Activated naive CD8-positive, alpha-beta T cell treated with anti-CD3 and anti-CD28 coated beads, Interleukin-2, amount 50 U/mL, for 24 hours (primary cell): ENCODE data around the gene ADCY5.

ENCODE experiments used
- ATAC-seq: fragments of 150-1000 bp; cut with Tn5 transposase; one replicate; pipeline ENCODE4 v1.10.0; 2021
- DNase-seq: peaks from one replicate; pipeline ENCODE4 v3.0.0; 2021
- H3K27ac Mint-ChIP-seq: one replicate; pipeline ENCODE4 v1.8.0; 2021; ENCODE audit warnings: mild to moderate bottlenecking, mixed read lengths
- H3K27me3 Mint-ChIP-seq: one replicate; pipeline ENCODE4 v1.8.0; 2021; ENCODE audit warnings: mixed read lengths
- H3K36me3 Mint-ChIP-seq: one replicate; pipeline ENCODE4 v1.8.0; 2021; ENCODE audit warnings: low read depth, mixed read lengths
- H3K4me1 Mint-ChIP-seq: one replicate; pipeline ENCODE4 v1.8.0; 2021; ENCODE audit warnings: mixed read lengths
- H3K4me3 Mint-ChIP-seq: one replicate; pipeline ENCODE4 v1.8.0; 2021; ENCODE audit warnings: mild to moderate bottlenecking, moderate library complexity, mixed read lengths
- H3K9me3 Mint-ChIP-seq: one replicate; pipeline ENCODE4 v1.8.0; 2021; ENCODE audit warnings: mixed read lengths

ADCY5 gene

DNA sequence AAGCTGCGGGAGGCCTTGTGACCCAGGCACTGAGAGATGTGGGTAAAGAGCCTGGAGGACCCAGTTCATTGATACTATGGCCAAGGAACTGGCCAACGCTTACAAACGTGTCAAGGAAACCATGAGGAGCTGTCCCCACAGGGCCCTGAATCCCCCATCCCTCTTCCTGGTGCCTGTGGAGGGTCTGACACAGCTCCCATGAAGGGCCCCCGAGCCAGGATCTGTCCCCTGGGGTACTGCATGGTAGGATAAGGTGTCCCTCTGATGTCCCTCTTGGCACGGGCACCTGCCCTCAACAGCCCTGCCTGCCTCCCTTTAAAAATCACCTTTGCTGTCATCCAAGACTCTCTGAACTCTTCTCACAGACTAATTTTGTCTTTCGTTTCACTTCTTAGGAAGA lies 122.4 kb downstream of the ADCY5 start:
- no peak overlapping the region for H3K27ac Mint-ChIP-seq
- no peaks in the 10 kb centered on the region for H3K4me1 Mint-ChIP-seq
- H3K4me3 Mint-ChIP-seq = no peak overlapping the region
- DNase-seq (no peak), ATAC-seq (no peak)
- no peaks in the 10 kb centered on the region for H3K36me3 Mint-ChIP-seq
- peaks cover 6% of the 10 kb centered on the region for H3K27me3 Mint-ChIP-seq
- no peaks in the 10 kb centered on the region for H3K9me3 Mint-ChIP-seq

DNA sequence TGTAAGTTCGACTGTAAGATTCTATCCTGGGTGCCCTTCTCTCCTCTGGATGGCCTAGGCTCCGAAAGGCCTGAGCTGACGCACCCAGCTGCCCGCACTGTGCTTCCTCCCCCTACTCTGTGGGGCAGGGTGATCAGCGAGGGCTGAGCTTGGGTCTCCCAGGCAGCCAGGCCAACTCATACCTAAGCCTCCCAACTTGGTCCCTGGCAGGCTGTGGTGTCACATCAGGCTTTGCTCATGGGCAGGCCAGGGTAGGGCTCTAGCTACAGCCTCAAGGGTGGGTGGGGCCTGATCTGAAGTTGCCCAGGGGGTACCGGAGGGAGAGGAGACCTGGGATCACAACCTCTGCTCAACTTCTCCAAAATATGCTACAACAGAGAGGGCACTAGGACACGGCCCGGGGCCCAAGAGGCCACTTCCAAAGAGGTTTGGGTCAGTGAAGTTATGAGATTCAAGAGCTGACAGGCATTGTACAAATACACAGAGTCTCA lies 123.1 kb downstream of the ADCY5 start:
- H3K9me3 Mint-ChIP-seq = no peaks in the 10 kb centered on the region
- no peak for ATAC-seq
- peaks cover 6% of the 10 kb centered on the region for H3K27me3 Mint-ChIP-seq
- no peaks in the 10 kb centered on the region for H3K36me3 Mint-ChIP-seq
- no peak overlapping the region for H3K27ac Mint-ChIP-seq
- no peaks in the 10 kb centered on the region for H3K4me1 Mint-ChIP-seq
- no peak for DNase-seq
- H3K4me3 Mint-ChIP-seq = no peak overlapping the region

DNA sequence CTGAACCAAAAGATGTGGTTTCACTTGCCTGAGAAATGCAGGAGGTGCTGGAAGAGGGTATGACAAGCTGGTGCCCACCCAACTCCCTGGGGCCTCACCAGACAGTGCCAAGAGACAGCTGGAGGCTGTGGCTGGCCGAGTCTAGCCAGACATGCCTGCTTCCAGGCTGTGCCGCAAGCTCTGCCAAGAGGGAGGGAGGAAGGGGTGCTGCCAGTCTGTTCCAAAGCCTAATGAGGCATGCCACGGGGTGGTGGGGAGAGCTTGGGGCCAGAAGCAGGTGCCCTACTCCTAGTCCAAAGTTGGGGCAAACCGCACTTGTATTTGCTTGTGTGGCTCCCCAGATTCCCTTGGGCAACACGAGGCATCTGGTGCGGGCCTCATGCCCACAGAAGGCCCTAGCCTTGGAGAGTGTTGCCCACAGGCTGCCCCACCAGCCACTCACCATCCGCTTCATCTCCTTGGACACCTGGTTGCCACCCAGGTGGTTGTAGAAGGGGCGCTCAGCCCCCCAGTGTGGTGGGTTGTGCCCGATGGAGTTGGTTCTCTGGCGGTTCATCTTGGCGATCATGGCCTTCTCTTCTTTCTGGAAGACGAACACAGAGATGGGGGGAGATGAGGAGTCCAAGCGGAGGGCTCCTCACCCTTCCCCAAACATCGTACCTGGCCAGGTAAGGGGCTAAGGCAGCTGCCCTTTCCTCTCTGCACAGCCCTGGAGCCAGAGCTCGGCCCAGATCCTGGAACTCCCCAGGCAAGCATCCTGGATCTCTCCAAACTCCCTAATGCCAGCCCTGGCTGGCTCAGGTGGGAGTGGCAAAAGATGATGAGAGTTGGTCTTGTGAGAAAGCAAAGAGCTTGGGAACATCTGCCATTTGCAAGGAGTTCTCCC lies 123.8 kb downstream of the ADCY5 start:
- Mint-ChIP-seq H3K4me3 (no peak overlapping the region), H3K27ac (no peak overlapping the region), H3K9me3 (no peaks in the 10 kb centered on the region), H3K27me3 (peaks cover 6% of the 10 kb centered on the region), H3K4me1 (no peaks in the 10 kb centered on the region), H3K36me3 (no peaks in the 10 kb centered on the region)
- ATAC-seq (no peak), DNase-seq (no peak)

DNA sequence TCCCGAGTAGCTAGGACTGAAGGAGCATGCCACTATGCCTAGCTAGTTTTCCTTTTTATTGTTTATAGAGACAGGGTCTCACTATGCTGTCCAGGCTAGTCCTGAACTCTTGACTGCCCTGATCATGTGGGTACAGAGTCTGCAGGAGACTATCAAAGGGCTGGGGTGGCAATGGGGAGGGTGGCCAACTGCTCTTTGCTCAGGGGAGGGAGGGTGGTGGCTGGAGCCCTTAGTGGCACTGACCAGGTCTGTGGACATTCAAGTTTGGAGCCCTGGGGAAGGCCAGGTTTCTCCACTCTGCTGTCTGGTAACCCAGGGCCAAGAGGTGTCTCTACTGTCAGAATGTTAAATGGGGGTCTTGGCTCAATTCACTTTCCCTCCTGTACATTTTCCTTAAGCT lies 125.1 kb downstream of the ADCY5 start:
- Mint-ChIP-seq H3K4me1 (no peaks in the 10 kb centered on the region), H3K36me3 (no peaks in the 10 kb centered on the region), H3K27ac (no peak overlapping the region), H3K9me3 (no peaks in the 10 kb centered on the region), H3K4me3 (no peak overlapping the region), H3K27me3 (peaks cover 4% of the 10 kb centered on the region)
- no peak for ATAC-seq
- DNase-seq = no peak

DNA sequence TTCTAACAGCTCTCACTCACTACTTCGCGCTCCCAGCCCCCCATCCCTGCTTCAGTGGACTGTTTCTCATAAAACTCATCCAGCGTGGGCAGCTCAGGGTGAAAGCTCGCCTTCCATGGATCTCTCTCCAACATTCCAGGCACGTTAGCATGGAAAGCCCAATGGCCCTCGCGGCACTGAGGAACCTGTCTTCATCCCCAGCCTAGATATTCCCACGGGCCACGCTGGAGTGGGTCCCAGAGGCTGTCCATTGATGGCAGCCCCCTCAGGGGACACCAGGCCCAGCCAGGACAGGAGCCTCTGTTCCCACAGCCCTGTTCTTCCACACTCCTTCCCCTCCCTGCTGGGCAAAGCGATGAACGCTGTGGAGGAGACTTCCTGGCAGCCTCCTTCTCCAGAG lies 126.0 kb downstream of the ADCY5 start:
- Mint-ChIP-seq H3K36me3 (no peaks in the 10 kb centered on the region), H3K27me3 (no peaks in the 10 kb centered on the region), H3K9me3 (no peaks in the 10 kb centered on the region), H3K4me1 (no peaks in the 10 kb centered on the region), H3K4me3 (no peak overlapping the region), H3K27ac (no peak overlapping the region)
- ATAC-seq (no peak), DNase-seq (no peak)

DNA sequence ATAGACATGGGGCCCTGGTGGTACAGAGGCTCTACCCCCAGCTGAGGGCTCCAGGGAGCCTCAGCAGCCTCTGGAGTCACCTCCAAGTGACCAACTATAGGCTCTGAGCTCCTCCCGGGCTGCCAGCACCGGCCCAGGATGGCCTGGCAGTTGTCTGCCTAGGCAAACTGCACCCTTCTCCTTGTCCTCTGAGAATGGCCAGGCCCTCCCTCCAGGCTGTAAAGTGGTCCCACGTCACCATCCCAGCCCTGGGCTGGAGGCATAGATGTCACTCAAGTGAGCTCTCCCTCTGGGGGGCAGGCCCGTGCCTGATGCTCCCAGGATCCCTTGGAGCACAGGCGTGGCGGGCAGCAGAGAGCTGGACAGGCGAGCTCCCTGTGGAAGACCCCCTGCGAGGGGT lies 127.1 kb downstream of the ADCY5 start:
- no peak overlapping the region for H3K27ac Mint-ChIP-seq
- ATAC-seq = no peak
- no peaks in the 10 kb centered on the region for H3K4me1 Mint-ChIP-seq
- H3K36me3 Mint-ChIP-seq = no peaks in the 10 kb centered on the region
- no peaks in the 10 kb centered on the region for H3K27me3 Mint-ChIP-seq
- no peaks in the 10 kb centered on the region for H3K9me3 Mint-ChIP-seq
- DNase-seq = no peak
- H3K4me3 Mint-ChIP-seq = no peak overlapping the region

DNA sequence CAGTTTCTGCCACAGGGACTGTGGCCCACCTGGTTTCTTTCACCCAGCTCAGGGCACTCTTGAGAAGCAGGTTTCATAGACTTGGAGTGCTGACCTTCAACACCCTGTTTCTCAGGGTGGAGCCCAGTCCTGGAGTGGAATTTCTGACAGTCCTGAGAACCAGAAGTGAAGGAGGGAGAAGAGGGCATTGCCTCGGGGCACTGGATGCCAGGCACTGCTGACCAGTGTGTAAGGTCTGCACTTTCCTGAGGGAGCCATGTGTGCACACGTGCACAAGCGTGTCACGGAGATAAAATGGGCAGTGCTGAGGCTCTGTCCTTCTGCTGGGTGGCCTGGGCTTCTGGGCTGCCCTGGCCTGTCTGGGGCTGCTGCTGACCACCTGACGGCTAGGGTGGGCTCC lies 128.7 kb downstream of the ADCY5 start:
- no peak overlapping the region for H3K27ac Mint-ChIP-seq
- no peaks in the 10 kb centered on the region for H3K9me3 Mint-ChIP-seq
- no peaks in the 10 kb centered on the region for H3K4me1 Mint-ChIP-seq
- H3K27me3 Mint-ChIP-seq = peaks cover 3% of the 10 kb centered on the region
- H3K4me3 Mint-ChIP-seq = no peak overlapping the region
- DNase-seq (no peak), ATAC-seq (no peak)
- no peaks in the 10 kb centered on the region for H3K36me3 Mint-ChIP-seq

DNA sequence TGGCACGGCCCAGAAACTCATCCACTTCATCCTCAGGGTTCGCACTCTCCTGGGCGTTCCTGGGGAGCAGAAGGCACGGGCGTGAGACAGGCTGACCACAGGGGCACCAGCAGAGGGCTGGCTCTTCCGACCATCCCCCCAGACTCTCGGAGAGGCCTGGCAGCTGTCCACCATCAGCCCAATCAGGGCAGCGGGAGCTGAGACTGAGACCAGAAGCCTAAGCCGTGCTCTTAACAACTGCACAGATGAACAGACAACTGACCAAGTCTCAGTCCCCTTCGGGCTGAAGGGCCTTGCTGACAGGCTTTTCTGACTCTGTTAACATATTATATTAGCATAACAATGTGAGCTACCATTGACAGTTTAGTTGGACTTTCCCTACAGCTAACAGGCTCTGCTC lies 129.1 kb downstream of the ADCY5 start:
- H3K36me3 Mint-ChIP-seq = no peaks in the 10 kb centered on the region
- DNase-seq (no peak), ATAC-seq (no peak)
- H3K27ac Mint-ChIP-seq = no peak overlapping the region
- H3K27me3 Mint-ChIP-seq = peaks cover 3% of the 10 kb centered on the region
- H3K4me3 Mint-ChIP-seq = no peak overlapping the region
- H3K9me3 Mint-ChIP-seq = no peaks in the 10 kb centered on the region
- no peaks in the 10 kb centered on the region for H3K4me1 Mint-ChIP-seq

DNA sequence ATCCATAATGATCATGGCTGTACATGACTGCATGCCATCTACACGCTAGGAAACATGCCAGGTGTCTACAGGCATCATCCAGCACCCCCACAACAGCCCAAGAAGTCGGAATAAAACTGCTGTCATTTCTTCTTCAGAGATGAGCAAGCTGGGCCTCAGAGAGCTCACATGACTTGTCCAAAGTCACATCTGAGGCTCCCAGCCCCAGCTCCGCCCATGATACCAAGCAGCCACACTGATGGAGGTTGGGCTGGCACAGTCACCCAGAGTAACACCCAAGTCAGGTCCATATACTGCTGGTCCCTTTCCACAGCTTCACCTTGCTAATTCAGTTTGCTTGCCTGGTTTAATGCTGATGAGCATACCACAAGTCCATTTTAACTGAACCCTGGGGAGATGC lies 130.5 kb downstream of the ADCY5 start:
- H3K9me3 Mint-ChIP-seq = no peaks in the 10 kb centered on the region

DNA sequence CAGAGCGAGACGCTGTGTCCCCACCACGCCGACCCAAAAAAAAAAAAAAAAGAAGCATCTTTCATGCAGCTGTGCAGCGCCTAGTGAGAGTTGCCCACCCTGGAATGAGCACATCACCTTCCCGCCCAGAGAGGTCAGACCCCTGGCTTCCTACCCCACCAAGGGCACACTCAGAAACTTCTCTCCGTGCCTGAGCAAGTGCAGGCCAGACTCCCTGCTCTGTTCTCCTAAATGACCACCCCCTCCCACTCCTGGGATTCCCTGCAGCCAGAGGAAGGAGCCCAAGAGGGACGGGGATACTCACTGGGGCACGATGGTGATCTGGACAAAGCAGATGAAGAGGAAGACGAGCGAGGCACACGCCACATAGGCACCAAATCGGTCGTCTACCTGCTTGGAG lies 131.2 kb downstream of the ADCY5 start:
- Mint-ChIP-seq H3K4me1 (no peaks in the 10 kb centered on the region), H3K36me3 (no peaks in the 10 kb centered on the region), H3K4me3 (no peak overlapping the region), H3K27ac (no peak overlapping the region), H3K27me3 (peaks cover 7% of the 10 kb centered on the region), H3K9me3 (no peaks in the 10 kb centered on the region)
- DNase-seq (no peak), ATAC-seq (no peak)

More for the DNA sequence above, 130.5 kb downstream of the ADCY5 start:
- Mint-ChIP-seq H3K27me3 (peaks cover 4% of the 10 kb centered on the region), H3K4me3 (no peak overlapping the region), H3K36me3 (no peaks in the 10 kb centered on the region), H3K4me1 (no peaks in the 10 kb centered on the region), H3K27ac (no peak overlapping the region)
- ATAC-seq (no peak), DNase-seq (no peak)

DNA sequence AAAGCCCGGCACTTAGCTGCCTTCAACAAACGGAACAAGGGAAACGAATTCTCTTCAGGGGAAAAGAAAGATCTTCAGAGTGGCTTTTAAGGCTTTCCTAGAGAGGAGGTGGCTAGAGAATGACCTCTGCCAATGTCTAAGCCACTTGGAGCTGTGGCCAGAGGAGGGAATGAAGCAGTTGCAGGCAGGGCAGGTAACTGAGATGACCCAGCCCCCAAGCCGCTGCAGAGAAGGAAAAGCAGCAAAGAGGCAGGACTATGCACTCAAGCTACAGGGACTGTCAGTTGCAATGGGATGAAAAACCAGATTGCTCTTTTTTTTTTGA lies 133.7 kb downstream of the ADCY5 start:
- no peaks in the 10 kb centered on the region for H3K9me3 Mint-ChIP-seq
- no peak overlapping the region for H3K4me3 Mint-ChIP-seq
- ATAC-seq = no peak
- H3K36me3 Mint-ChIP-seq = no peaks in the 10 kb centered on the region
- H3K27me3 Mint-ChIP-seq = peaks cover 7% of the 10 kb centered on the region
- DNase-seq = no peak
- H3K27ac Mint-ChIP-seq = no peak overlapping the region
- no peaks in the 10 kb centered on the region for H3K4me1 Mint-ChIP-seq

DNA sequence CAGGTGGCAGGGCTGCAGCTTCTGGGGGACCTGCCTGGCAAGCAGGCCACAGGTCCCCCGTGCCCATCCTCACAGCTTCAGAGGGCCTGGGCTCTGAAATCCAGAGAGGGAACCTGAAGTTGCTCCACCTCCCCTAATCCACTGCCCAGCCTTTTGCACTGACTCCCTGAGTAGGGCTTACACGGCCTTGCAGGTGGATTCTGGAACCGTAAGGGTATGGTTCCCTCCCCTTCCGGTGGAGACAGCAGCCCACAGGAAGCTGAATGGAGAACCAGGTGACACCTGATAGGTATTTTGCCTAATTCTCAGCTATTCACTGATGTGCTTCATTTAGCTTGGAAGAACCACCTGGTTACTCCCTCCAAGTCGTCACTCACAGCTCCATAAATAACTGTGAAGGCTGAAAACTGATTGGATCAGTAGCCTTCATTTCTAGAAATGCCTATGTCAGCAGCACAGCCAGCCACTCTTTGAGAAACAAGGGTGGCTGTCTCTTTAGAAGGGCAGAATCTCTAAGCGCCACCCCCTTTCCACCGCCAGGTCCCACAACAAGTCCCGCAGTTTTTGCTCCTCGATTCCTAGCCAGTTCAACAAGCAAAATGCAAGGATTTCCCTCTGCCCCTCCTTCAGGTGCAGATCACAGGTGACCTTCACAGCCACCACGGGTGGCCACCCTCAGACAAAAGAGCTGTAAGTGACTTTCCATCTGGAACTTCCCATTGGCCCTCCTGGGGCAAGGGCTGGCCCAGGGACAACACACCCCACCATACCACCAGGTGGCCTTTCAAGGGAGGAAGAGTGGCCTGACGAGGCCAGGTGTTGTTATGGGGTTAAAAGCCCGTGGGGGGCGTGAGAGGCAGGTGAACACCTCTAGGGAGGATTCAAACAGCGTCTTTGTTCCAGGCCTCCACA lies 134.3 kb downstream of the ADCY5 start:
- Mint-ChIP-seq H3K27me3 (peaks cover 7% of the 10 kb centered on the region), H3K4me1 (no peaks in the 10 kb centered on the region), H3K36me3 (no peaks in the 10 kb centered on the region), H3K4me3 (no peak overlapping the region), H3K9me3 (no peaks in the 10 kb centered on the region), H3K27ac (no peak overlapping the region)
- no peak for ATAC-seq
- no peak for DNase-seq

DNA sequence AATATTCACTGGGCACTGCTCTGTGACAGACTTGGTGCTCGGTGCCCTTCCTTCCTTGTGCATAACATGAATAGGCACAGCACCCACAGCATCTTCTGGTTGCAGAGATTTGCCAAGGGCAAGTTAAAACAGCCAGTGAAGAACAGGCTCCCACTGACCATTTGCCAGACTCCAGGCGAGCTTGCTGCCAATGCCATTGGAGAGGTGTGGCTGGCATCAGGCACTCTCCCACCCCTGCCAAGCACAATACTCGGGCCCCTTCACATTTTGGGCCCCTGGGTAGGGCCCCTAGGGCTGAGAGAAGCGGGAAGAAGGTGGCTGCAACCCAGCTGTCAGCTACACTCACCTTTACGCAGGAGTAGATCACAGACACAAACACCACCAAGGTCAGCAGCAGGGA lies 135.0 kb downstream of the ADCY5 start:
- no peak for DNase-seq
- H3K36me3 Mint-ChIP-seq = no peaks in the 10 kb centered on the region
- peaks cover 7% of the 10 kb centered on the region for H3K27me3 Mint-ChIP-seq
- H3K4me3 Mint-ChIP-seq = no peak overlapping the region
- H3K27ac Mint-ChIP-seq = no peak overlapping the region
- H3K9me3 Mint-ChIP-seq = no peaks in the 10 kb centered on the region
- ATAC-seq = no peak
- H3K4me1 Mint-ChIP-seq = no peaks in the 10 kb centered on the region

DNA sequence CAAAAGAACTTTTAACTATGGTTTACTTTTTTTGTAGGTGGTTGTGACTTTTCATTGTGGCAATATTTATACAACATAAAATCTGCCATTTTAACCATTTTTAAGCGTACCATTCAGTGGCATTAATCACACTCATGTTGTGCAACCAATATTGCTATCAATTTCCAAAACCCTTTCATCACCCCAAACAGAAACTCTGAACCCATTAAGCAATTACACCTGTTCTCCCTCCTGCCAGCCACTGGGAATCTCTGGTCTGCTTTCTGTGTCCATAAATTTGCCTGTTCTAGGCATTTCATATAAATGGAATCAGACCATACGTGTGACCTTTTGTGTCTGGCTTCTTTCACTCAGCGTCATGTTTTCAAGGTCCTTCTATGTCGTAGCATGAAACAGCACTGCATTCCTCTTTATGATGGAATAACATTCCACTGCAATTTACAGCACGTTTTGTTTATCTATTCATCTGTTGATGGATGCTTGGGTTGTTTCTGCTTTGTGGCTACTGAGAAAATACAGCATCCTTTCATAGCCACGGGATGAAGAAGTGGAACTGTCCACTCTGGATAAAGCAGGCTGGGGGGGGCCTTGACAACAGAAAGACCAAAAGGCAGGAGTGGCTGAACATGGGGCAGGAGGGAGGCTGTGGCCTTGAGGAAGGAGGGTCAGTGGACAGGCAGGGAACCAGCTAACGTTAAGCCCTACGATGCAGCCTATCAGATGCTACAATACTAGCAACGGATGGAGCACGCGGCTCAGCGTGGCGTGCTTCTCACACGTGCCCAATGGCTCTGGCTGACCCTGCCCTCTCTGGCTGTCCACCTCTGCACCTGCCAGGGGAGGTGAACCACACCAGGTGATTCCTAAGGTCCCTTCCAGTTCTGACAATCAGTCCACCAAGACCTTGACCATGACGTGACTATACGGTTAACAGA lies 136.3 kb downstream of the ADCY5 start:
- no peaks in the 10 kb centered on the region for H3K4me1 Mint-ChIP-seq
- no peaks in the 10 kb centered on the region for H3K36me3 Mint-ChIP-seq
- ATAC-seq (no peak), DNase-seq (no peak)
- no peaks in the 10 kb centered on the region for H3K9me3 Mint-ChIP-seq
- peaks cover 7% of the 10 kb centered on the region for H3K27me3 Mint-ChIP-seq
- H3K4me3 Mint-ChIP-seq = no peak overlapping the region
- H3K27ac Mint-ChIP-seq = no peak overlapping the region
